Measurements from ENCODE around the gene LRCH4. TPM values are rescaled to one million over a fixed set of nuclear protein-coding genes. Genes with fewer than 3 reads are reported as not detected.

Gene LRCH4
- total and polyA plus RNA-seq, 2 of the 8 experiments (the other 6 are each of a cell fraction or from before 2014, with no cell fraction given): 15.5 to 36.6 TPM

DNA sequence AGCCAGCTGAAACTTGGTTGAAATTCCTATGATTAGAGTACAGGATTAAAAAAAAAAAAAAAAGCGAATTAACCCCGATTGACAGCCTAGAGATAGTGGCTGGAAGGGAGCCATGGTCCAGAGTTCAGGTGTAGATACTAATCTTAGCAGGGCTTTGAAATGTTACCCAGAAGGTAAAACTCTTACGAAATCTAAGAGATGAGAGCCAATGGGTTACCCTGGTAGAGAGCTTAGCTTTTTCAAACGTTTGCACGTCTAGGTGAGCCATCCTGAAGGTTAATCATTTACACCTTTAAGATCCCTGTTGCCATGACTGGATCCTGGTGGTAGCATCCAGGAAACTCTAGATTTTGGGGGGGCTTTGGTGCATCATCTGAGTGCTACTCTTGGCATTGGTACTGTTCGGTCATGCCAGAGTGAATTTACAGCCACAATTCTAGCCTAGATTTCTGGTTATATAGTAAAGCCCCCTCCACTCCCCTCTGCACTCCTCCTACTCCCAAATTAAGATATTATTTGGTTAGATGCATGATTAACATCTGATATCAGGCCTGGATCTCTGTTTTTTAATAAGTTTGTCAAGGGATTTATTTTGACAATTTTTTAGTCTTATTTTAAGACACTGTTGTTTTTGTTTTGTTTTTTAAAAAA is 45.7 kb downstream of the LRCH4 start:
- ChIA-PET POLR2A (ENCODE audit: partially characterized antibody) (interaction anchor here (0.6 to 2.1 kb wide), 5 partner anchors 9 to 137 kb away, joined by 3 to 12 read pairs (median 3); partner anchors contain the start of gene MOSPD3), CTCF (ENCODE audit: partially characterized antibody) (interaction anchor here (0.6 to 26.5 kb wide), 4 partner anchors 10 to 150 kb away, joined by 3 to 341 read pairs (median 4); no protein-coding TSS in a partner anchor)
- Histone ChIP-seq H3K23me2 (ENCODE audit: low read depth, low read length) (peaks cover 7% of the 10 kb centered on the region), H3K23ac (ENCODE audit: insufficient read length) (no peak overlapping the region), H3K79me2 (ENCODE audit: control insufficient read depth in 1 of 2, insufficient read depth in 2 of 2, low read length in 2 of 2) (peaks cover 0 to 30% of the 10 kb centered on the region in 2 experiments; a peak in 2 of 4 replicates), H3K4me2 (ENCODE audit: insufficient read depth in 1 of 2, low read depth in 2 of 2, low read length in 2 of 2) (peak overlapping the region; percentile 60 to 83), H2BK15ac (ENCODE audit: low read length) (no peak overlapping the region), H4K5ac (ENCODE audit: insufficient read length, low read depth, low read length) (no peak overlapping the region), H3K79me1 (ENCODE audit: low read depth, low read length) (no peaks in the 10 kb centered on the region), H3K36me3 (ENCODE audit: control insufficient read depth in 2 of 4, insufficient read depth in 4 of 4, low read length in 3 of 4) (no peaks in the 10 kb centered on the region), H2BK12ac (ENCODE audit: low read depth, low read length) (no peak overlapping the region), H4K8ac (ENCODE audit: extremely low read depth, insufficient read depth, low read length) (no peak overlapping the region), H3K4ac (replicated peaks; ENCODE audit: insufficient read length, low read depth, low read length) (no peak overlapping the region), H2AK5ac (ENCODE audit: low read depth, low read length) (no peak overlapping the region), H3K27ac (ENCODE audit: low read depth, low read length) (no peak overlapping the region), H4K20me1 (replicated peaks in 1 of 2; ENCODE audit: control insufficient read depth in 1 of 2, insufficient read depth in 2 of 2, low read length in 2 of 2) (no peaks in the 10 kb centered on the region), H2BK120ac (replicated peaks; ENCODE audit: low read depth, low read length) (no peak overlapping the region), H3K4me3 (ENCODE audit: extremely low read depth in 1 of 4, insufficient read depth in 2 of 4, low read depth in 3 of 4, low read length in 4 of 4) (peak overlapping the region; percentile 70 to 83 (median 77)), H3K4me1 (replicated peaks in 1 of 4; ENCODE audit: control insufficient read depth in 3 of 4, insufficient read depth in 4 of 4, low read length in 3 of 4) (peaks cover 9 to 34% (median 19%) of the 10 kb centered on the region in 4 experiments; a peak in 6 of 7 replicates), H3K27me3 (replicated peaks in 1 of 4; ENCODE audit: control insufficient read depth in 3 of 4, extremely low read depth in 1 of 4, insufficient read depth in 3 of 4, low read length in 3 of 4) (peaks cover 0 to 3% (median 2%) of the 10 kb centered on the region in 4 experiments; a peak in 3 of 7 replicates), H3K18ac (ENCODE audit: extremely low read depth, low read length) (no peak overlapping the region), H2BK5ac (ENCODE audit: low read depth, low read length) (no peak overlapping the region), H2BK20ac (ENCODE audit: low read length) (no peak overlapping the region), H3K9me3 (ENCODE audit: insufficient read depth in 2 of 2, low read depth in 1 of 2, low read length in 1 of 2) (no peaks in the 10 kb centered on the region), H3K9ac (replicated peaks in 1 of 4; ENCODE audit: extremely low read depth in 1 of 4, low read depth in 3 of 4, low read length in 3 of 4) (peak overlapping the region in 2 of 4 experiments; percentile 17 to 26; a peak in 1 of 7 replicates), H3K56ac (replicated peaks; ENCODE audit: insufficient read length, low read depth, low read length) (no peak overlapping the region), H4K91ac (replicated peaks; ENCODE audit: insufficient read length, low read length) (no peak overlapping the region), H3K14ac (ENCODE audit: insufficient read length) (no peak overlapping the region), H2AFZ (ENCODE audit: low read length) (no peak overlapping the region)
- FAIRE-seq: no peak
- TF ChIP-seq USF2 (IDR thresholded peaks at IDR 0.05; ENCODE audit: low read length): no peak
- no peak for TF ChIP-seq TEAD4 (IDR thresholded peaks at IDR 0.05; ENCODE audit: low read depth, low read length)
- 0 out of 2 replicates have a peak, but pooled peaks have one; percentile 2 for TF ChIP-seq SP1 (IDR thresholded peaks at IDR 0.05; ENCODE audit: low read depth, low read length)
- no peak for TF ChIP-seq POU5F1 (IDR thresholded peaks at IDR 0.05; ENCODE audit: low read depth, low read length)
- no peak for TF ChIP-seq NANOG (IDR thresholded peaks at IDR 0.05; ENCODE audit: insufficient read depth, low read depth, low read length, poor library complexity, severe bottlenecking)
- no peak for TF ChIP-seq SIX5 (IDR thresholded peaks at IDR 0.05; ENCODE audit: low read depth, low read length)
- TF ChIP-seq CTBP2 (IDR thresholded peaks at IDR 0.05; ENCODE audit: borderline replicate concordance, insufficient read depth, insufficient read length, low read length): no peak
- TF ChIP-seq SIN3A (conservative IDR thresholded peaks at IDR 0.05 in 1 of 2, IDR thresholded peaks at IDR 0.05 in 1 of 2; ENCODE audit: low read depth in 1 of 2, low read length in 2 of 2): 0 out of 4 replicates have a peak, but pooled peaks of 1 of the 2 experiments have one; percentile 9
- no peak for DNase-seq (ENCODE audit: low read depth in 1 of 2, low spot score in 2 of 2)
- WGBS, 2 experiments (ENCODE audit: extremely low coverage in 1 of 2, insufficient coverage in 1 of 2, insufficient read length in 1 of 2, insufficient replicate concordance in 2 of 2, low coverage in 1 of 2, low lambda C conversion rate in 2 of 2, missing lambda C conversion rate in 1 of 2): 38% methylated on average over 6 of the region's 6 CpGs; no CpG with 5 or more reads in 1 of the 2 experiments

All from H1 (cell line).